Measurements from ENCODE around the gene NPAS2.

Gene NPAS2

GRCh38 chr2:100812573-100812972, 7.4 kb upstream of the NPAS2 start:
- no peak overlapping the region for H2BK5ac ChIP-seq (ENCODE audit: low read depth, low read length, poor library complexity)
- no CpG with 5 or more reads among the region's 4 CpGs for WGBS (ENCODE audit: extremely low coverage, insufficient coverage, insufficient read length)

GRCh38 chr2:100813527-100813926, 6.4 kb upstream of the NPAS2 start:
- no peaks in the 10 kb centered on the region for H3K27me3 ChIP-seq (ENCODE audit: insufficient read depth, low read length)
- no peak overlapping the region for H3K9ac ChIP-seq (ENCODE audit: low read length)
- no peaks in the 10 kb centered on the region for H3K4me1 ChIP-seq (ENCODE audit: control insufficient read depth in 1 of 2, insufficient read depth in 2 of 2, low read length in 2 of 2)
- no peak for DNase-seq
- no peak overlapping the region for H3K18ac ChIP-seq (ENCODE audit: low read length)
- no peak overlapping the region for H4K12ac ChIP-seq (ENCODE audit: low read depth, low read length)
- H2BK5ac ChIP-seq (ENCODE audit: low read depth, low read length, poor library complexity), result no peak overlapping the region
- H3K79me1 ChIP-seq (ENCODE audit: low read length), result no peaks in the 10 kb centered on the region
- H3K4me2 ChIP-seq (ENCODE audit: low read length), result no peak overlapping the region
- no peak overlapping the region for H2AK5ac ChIP-seq (ENCODE audit: low read length)
- H3K4me3 ChIP-seq (ENCODE audit: low read depth, low read length), result no peak overlapping the region
- no peak overlapping the region for H4K91ac ChIP-seq (ENCODE audit: low read depth, low read length)
- H3K9me3 ChIP-seq (ENCODE audit: insufficient read depth, low read depth, low read length), result no peaks in the 10 kb centered on the region
- no peak overlapping the region for H3K14ac ChIP-seq (ENCODE audit: low read length)
- no peak overlapping the region for H2BK120ac ChIP-seq (ENCODE audit: insufficient read depth, low read length, poor library complexity)
- H3K23ac ChIP-seq (ENCODE audit: low read length), result no peak overlapping the region
- no peaks in the 10 kb centered on the region for H3K36me3 ChIP-seq (ENCODE audit: control insufficient read depth in 1 of 2, insufficient read depth in 2 of 2, low read length in 2 of 2)
- no CpG with 5 or more reads among the region's 4 CpGs for WGBS (ENCODE audit: extremely low coverage, insufficient coverage, insufficient read length)
- H2BK12ac ChIP-seq (ENCODE audit: low read length), result no peak overlapping the region
- no peak overlapping the region for H4K8ac ChIP-seq (ENCODE audit: low read depth, low read length)
- no peak overlapping the region for H3K27ac ChIP-seq (ENCODE audit: low read depth, low read length)
- no peak overlapping the region for H2AFZ ChIP-seq (ENCODE audit: insufficient read depth, low read length, poor library complexity)
- no peaks in the 10 kb centered on the region for H3K79me2 ChIP-seq (ENCODE audit: control insufficient read depth, insufficient read depth, low read length, poor library complexity)
- H3K4ac ChIP-seq (ENCODE audit: low read depth, low read length), result no peak overlapping the region

More at GRCh38 chr2:100812573-100812972, 7.4 kb upstream of the NPAS2 start:
- Histone ChIP-seq H2BK12ac (ENCODE audit: low read length) (no peak overlapping the region), H3K36me3 (ENCODE audit: control insufficient read depth in 1 of 2, insufficient read depth in 2 of 2, low read length in 2 of 2) (no peaks in the 10 kb centered on the region), H4K8ac (ENCODE audit: low read depth, low read length) (no peak overlapping the region), H3K4me2 (ENCODE audit: low read length) (no peak overlapping the region), H2BK120ac (ENCODE audit: insufficient read depth, low read length, poor library complexity) (no peak overlapping the region), H3K14ac (ENCODE audit: low read length) (no peak overlapping the region), H3K23ac (ENCODE audit: low read length) (no peak overlapping the region), H4K12ac (ENCODE audit: low read depth, low read length) (no peak overlapping the region), H3K4me1 (ENCODE audit: control insufficient read depth in 1 of 2, insufficient read depth in 2 of 2, low read length in 2 of 2) (no peaks in the 10 kb centered on the region), H3K18ac (ENCODE audit: low read length) (no peak overlapping the region), H3K9ac (ENCODE audit: low read length) (no peak overlapping the region), H3K79me2 (ENCODE audit: control insufficient read depth, insufficient read depth, low read length, poor library complexity) (no peaks in the 10 kb centered on the region), H3K79me1 (ENCODE audit: low read length) (no peaks in the 10 kb centered on the region), H3K4ac (ENCODE audit: low read depth, low read length) (no peak overlapping the region), H3K27ac (ENCODE audit: low read depth, low read length) (no peak overlapping the region), H3K4me3 (ENCODE audit: low read depth, low read length) (no peak overlapping the region), H4K91ac (ENCODE audit: low read depth, low read length) (no peak overlapping the region), H3K27me3 (ENCODE audit: insufficient read depth, low read length) (no peaks in the 10 kb centered on the region), H2AK5ac (ENCODE audit: low read length) (no peak overlapping the region), H2AFZ (ENCODE audit: insufficient read depth, low read length, poor library complexity) (no peak overlapping the region), H3K9me3 (ENCODE audit: insufficient read depth, low read depth, low read length) (peaks cover 2% of the 10 kb centered on the region)
- no peak for DNase-seq

GRCh38 chr2:100814043-100814442, 5.9 kb upstream of the NPAS2 start:
- Histone ChIP-seq H2BK120ac (ENCODE audit: insufficient read depth, low read length, poor library complexity) (no peak overlapping the region), H3K4me1 (ENCODE audit: control insufficient read depth in 1 of 2, insufficient read depth in 2 of 2, low read length in 2 of 2) (peaks cover under 1 to 1% of the 10 kb centered on the region in 2 experiments), H3K14ac (ENCODE audit: low read length) (no peak overlapping the region), H3K4ac (ENCODE audit: low read depth, low read length) (no peak overlapping the region), H3K27ac (ENCODE audit: low read depth, low read length) (no peak overlapping the region), H3K23ac (ENCODE audit: low read length) (no peak overlapping the region), H4K8ac (ENCODE audit: low read depth, low read length) (no peak overlapping the region), H4K91ac (ENCODE audit: low read depth, low read length) (no peak overlapping the region), H3K4me3 (ENCODE audit: low read depth, low read length) (no peak overlapping the region), H2BK5ac (ENCODE audit: low read depth, low read length, poor library complexity) (no peak overlapping the region), H3K9me3 (ENCODE audit: insufficient read depth, low read depth, low read length) (no peaks in the 10 kb centered on the region), H2AK5ac (ENCODE audit: low read length) (no peak overlapping the region), H2AFZ (ENCODE audit: insufficient read depth, low read length, poor library complexity) (no peak overlapping the region), H3K36me3 (ENCODE audit: control insufficient read depth in 1 of 2, insufficient read depth in 2 of 2, low read length in 2 of 2) (no peaks in the 10 kb centered on the region), H2BK12ac (ENCODE audit: low read length) (no peak overlapping the region), H3K27me3 (ENCODE audit: insufficient read depth, low read length) (peaks cover 1% of the 10 kb centered on the region), H3K9ac (ENCODE audit: low read length) (no peak overlapping the region), H4K12ac (ENCODE audit: low read depth, low read length) (no peak overlapping the region), H3K18ac (ENCODE audit: low read length) (no peak overlapping the region), H3K79me2 (ENCODE audit: control insufficient read depth, insufficient read depth, low read length, poor library complexity) (no peaks in the 10 kb centered on the region), H3K4me2 (ENCODE audit: low read length) (no peak overlapping the region), H3K79me1 (ENCODE audit: low read length) (no peaks in the 10 kb centered on the region)
- no CpG with 5 or more reads among the region's 3 CpGs for WGBS (ENCODE audit: extremely low coverage, insufficient coverage, insufficient read length)
- no peak for DNase-seq

GRCh38 chr2:100814453-100814852, 5.5 kb upstream of the NPAS2 start:
- no CpG with 5 or more reads among the region's 3 CpGs for WGBS (ENCODE audit: extremely low coverage, insufficient coverage, insufficient read length)
- Histone ChIP-seq H4K8ac (ENCODE audit: low read depth, low read length) (no peak overlapping the region), H4K12ac (ENCODE audit: low read depth, low read length) (no peak overlapping the region)

More at GRCh38 chr2:100814453-100814852, 5.5 kb upstream of the NPAS2 start:
- peaks cover under 1% of the 10 kb centered on the region for H3K79me2 ChIP-seq (ENCODE audit: control insufficient read depth, insufficient read depth, low read length, poor library complexity)
- H2BK12ac ChIP-seq (ENCODE audit: low read length), result no peak overlapping the region
- no peak overlapping the region for H3K27ac ChIP-seq (ENCODE audit: low read depth, low read length)
- peaks cover under 1% of the 10 kb centered on the region for H3K9me3 ChIP-seq (ENCODE audit: insufficient read depth, low read depth, low read length)
- H2AK5ac ChIP-seq (ENCODE audit: low read length), result no peak overlapping the region
- no peak overlapping the region for H3K14ac ChIP-seq (ENCODE audit: low read length)
- H2BK5ac ChIP-seq (ENCODE audit: low read depth, low read length, poor library complexity), result no peak overlapping the region
- H2AFZ ChIP-seq (ENCODE audit: insufficient read depth, low read length, poor library complexity), result no peak overlapping the region
- no peak overlapping the region for H3K4me2 ChIP-seq (ENCODE audit: low read length)
- H3K9ac ChIP-seq (ENCODE audit: low read length), result no peak overlapping the region
- H3K4me1 ChIP-seq (ENCODE audit: control insufficient read depth in 1 of 2, insufficient read depth in 2 of 2, low read length in 2 of 2), result peaks cover 5% of the 10 kb centered on the region in 2 experiments
- peaks cover 5% of the 10 kb centered on the region for H3K27me3 ChIP-seq (ENCODE audit: insufficient read depth, low read length)
- H3K18ac ChIP-seq (ENCODE audit: low read length), result no peak overlapping the region
- no peak for DNase-seq
- H4K91ac ChIP-seq (ENCODE audit: low read depth, low read length), result no peak overlapping the region
- no peaks in the 10 kb centered on the region for H3K79me1 ChIP-seq (ENCODE audit: low read length)
- no peak overlapping the region for H2BK120ac ChIP-seq (ENCODE audit: insufficient read depth, low read length, poor library complexity)
- H3K4ac ChIP-seq (ENCODE audit: low read depth, low read length), result no peak overlapping the region
- no peaks in the 10 kb centered on the region for H3K36me3 ChIP-seq (ENCODE audit: control insufficient read depth in 1 of 2, insufficient read depth in 2 of 2, low read length in 2 of 2)
- H3K4me3 ChIP-seq (ENCODE audit: low read depth, low read length), result no peak overlapping the region
- H3K23ac ChIP-seq (ENCODE audit: low read length), result no peak overlapping the region
